GM21381 (cell line): ENCODE data around the gene S100A2.

Experiments used
- ATAC-seq: cut with Tn5 transposase; IDR thresholded peaks from one replicate; pipeline ENCODE4 v1.9.1; 2021; ENCODE audit warnings: mild to moderate bottlenecking, moderate library complexity; ENCODE audit not compliant: unreplicated experiment

The S100A2 gene

DNA sequence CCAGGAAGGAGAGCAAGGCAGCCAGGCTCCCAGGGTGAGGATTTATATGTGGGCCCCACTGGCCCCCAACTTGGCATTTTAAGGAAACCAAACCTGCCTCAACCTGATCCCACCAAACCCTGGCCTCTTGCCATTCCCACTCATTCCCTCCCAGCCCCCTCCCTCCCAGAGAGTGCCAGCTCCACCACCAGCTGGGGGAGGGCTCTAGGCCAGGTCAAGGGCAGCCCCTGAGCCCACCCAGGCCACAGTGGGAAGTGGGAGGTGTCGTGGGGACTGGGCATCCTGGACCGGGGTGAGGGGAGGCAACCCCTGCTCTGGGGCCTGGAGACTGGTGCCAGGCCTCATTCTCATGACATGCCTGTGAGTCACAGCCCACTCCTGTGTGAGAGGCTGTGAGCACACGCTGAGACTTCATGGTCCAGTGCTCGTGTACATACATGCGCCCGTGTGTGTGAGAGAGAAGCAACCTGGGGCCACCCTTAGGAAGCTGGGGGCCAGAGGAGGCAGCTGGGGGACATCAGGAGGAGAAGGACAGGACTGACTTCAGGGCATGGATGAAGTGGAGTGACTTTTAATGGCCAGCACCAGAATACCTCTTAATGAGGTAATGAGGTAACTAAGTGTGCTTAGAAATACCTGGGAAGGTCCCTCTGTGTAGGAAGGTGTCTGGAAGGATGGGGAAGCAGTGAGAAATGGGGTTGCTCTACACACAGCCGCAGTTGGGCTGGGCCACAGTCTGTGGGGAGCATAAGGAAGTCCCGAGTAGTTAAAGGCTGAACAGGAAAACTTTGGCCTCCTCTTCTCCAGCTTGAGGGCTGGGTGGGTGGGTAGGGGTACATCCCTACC, at the start of gene S100A2:
Gene S100A2, minus strand, starts transcription at position 316 of the 846 bp plus-strand sequence. CDS start 1,967 bp downstream, outside the sequence.
- no peak for ATAC-seq

DNA sequence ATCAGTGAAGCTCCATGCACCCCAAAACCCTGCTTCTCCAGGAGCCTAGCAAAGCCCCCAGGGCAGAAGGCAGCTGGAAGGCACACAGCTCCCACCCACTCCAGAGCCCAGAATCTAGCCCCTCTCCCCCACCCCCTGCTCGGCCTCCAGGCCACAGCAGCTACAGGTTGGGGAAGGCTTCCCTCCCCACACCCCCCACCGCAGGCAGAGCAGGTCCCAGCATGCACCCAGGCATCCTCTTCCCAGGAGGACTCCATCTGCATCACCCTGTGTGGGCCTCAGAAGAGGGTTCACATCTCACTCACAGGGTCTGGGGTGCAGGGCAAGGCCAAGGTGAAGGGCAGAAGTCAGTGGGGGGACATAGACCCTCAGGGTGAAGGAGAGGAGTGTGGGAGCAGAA, 49.8 kb upstream of the S100A2 start:
- no peak for ATAC-seq

DNA sequence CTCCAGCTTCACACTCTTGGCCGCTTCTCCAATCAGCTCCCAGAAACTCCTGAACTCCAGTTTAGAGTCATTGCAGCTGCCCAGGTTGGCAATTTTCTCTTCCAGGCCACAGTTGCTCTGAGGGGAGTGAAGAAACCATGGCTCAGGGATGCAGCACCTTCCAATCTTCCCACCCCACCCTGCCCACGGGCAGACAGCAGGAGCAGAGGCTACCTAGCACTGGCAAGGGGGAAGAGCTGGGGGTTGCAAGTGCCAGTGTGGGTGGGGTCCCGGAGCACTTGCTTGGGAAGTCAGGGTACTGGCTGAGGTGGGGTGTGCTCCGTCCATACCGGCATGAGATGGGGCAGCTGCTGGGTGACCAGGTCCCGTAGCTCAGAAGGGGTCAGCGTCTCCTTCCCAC, 49.3 kb upstream of the S100A2 start:
- no peak for ATAC-seq

DNA sequence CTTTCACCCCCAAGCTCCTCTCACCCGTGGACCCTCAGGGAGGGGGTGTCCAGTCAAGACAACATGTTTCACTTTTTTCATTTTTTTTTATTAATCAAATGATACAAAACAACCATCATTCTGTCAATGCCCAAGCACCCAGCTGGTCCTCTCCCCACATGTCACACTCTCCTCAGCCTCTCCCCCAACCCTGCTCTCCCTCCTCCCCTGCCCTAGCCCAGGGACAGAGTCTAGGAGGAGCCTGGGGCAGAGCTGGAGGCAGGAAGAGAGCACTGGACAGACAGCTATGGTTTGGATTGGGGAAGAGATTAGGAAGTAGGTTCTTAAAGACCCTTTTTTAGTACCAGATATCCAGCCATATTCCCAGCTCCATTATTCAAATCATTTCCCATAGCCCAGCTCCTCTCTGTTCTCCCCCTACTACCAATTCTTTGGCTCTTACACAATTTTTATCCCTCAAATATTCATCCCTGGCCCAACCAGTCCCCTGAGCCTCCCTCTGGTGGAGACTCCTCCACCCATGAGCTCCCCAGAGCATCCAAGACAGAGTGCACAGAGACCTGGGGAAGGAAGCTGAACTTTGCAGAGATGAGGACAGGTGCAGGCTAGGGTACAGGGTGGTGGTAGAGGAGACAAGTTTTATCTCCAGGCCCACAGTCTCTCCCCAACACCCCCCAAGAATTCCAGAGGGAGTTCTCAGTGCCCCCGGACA, 48.7 kb upstream of the S100A2 start:
- no peak for ATAC-seq

DNA sequence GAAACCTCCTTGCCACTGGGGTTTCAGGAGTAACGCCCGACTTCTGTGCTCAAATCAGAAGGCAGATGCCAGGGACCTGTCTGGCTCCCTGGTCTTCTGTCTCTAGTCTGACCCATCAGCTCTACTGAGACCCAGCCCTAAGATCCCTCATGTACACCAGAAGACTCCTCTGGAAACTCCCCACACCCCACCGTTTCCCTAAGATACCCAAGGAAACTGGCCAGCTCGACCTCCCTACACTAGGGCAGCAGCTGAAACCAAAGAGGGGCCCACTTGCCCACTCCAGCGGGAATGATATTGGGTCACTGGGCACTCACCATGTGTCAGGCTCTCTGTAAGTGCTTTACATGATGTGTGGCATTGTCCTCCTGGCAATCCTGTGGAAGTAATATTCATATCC, 47.8 kb upstream of the S100A2 start:
- no peak for ATAC-seq

DNA sequence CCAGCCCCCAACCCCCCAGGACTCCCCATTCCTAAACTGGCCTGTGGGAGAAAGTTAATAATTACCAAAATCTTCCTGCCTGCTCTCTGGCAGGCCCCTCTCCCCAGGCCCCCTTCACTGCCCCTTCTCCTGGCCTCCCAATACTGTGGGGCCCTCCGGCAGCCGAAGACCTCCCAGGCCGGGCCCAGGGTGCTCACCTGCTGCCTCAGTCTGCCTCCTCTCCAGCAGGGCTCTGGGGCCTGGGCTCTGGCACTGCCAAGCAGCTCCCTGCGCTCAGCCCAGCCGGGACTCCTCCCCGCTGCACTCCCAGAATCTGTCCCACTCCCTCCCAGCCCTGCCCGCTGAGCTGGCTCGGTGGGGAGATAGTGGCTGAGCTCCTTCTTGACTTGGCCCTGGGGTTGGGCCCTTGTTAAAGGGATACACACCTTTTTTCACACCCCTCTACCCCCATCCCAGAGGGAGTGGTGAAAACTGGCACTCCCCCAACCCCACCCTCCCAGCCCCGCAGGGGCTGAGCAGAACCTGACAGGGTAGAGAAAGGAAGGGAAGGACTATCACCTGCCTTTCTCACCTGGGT, 47.2 kb upstream of the S100A2 start, which contains the start of gene S100A16:
Gene S100A16, minus strand, starts transcription at position 383 of the 577 bp plus-strand sequence. CDS start 4,986 bp downstream, outside the sequence.
- no peak for ATAC-seq

DNA sequence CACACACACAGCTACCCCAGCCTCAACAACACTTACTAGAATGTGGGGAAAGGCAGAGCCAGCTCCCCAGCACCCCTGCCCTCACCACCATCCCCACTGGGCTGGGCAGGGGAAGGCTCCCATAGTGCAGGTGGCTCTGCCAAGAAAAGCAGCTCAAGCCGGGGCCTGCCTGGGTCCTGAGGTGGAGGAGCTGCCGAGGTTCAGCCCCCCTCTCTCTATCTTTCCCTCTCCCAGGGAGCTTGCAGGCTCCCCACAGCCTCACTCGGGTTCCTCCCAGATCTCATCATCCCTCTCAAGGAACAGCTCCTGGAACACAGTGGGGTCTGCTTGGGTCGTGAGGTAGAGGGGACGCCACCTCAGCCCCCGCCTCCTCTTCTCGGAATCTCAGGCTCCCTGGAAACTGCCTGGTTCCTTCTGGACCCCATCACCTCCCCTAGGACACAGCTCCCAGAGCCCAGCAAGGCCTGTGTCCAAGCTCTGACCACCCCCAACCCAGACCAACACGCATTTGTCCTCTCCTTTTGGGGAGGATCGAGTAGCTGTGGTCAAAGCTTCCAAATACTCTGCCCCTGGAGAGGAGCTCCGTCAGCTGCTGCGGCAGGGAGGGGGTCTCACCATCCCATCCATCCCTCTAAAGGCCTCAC, 46.6 kb upstream of the S100A2 start:
- ATAC-seq: no peak

DNA sequence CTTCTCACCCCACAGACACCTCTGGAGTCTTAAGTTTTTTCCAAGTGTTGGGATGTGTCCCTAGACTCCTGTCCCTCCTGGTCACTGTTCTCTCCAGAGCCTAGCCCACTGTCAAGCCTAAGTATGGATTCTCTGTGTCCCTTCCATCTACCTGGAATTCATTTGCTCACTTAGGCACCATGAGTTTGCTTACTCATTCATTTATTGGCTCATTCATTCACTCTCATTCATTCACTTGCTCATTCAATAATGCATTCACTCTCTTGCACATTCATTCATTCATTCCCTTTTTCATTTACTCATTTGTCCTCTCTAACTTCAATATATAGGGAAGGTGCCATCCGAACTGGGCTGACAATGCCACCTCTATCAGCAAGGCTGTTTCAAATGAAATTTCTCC, 45.7 kb upstream of the S100A2 start:
- no peak for ATAC-seq

DNA sequence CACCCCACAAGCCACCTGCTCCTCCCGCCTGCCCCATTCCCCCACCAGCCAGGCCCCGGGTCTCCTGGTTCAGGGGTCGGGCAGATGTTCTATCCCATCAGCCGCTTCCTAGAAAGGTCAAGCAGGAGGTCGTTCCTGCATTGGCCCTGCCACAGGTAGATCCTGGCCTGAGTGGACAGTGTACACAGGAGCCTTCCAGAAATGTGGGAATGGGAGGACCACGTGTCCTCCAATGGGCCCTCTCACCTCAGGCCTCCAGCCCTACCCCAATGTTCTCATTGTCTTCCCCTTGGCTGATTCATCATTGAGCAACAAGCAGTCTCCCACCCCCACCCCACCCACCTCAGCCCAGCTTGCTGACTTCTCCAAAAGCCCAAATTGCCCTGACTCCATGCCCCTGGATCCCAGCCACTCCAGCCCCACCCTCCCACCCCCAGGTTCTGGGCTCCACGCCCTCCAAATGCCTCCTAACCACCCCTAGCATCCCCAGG, 45.2 kb upstream of the S100A2 start:
- no peak for ATAC-seq

DNA sequence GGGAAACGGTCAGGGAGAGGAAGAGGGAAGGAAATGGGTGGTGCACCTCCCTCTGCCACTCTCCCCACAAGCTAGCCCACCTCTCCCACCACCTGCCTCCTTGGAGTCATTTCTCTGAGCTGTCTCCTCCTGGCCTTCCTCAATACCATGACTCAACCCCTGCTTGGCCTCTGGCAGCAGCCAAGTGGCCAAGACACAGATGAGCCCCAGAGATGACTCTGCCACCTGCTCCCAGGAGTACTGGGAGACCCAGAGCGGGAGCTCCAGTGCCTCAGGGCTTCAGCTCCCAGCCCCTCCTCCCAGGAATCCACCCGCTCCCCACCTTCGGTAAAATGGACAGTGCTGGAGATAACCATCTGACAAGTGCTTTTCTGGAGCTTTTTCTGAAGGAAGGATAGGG, 44.7 kb upstream of the S100A2 start:
- ATAC-seq: no peak

DNA sequence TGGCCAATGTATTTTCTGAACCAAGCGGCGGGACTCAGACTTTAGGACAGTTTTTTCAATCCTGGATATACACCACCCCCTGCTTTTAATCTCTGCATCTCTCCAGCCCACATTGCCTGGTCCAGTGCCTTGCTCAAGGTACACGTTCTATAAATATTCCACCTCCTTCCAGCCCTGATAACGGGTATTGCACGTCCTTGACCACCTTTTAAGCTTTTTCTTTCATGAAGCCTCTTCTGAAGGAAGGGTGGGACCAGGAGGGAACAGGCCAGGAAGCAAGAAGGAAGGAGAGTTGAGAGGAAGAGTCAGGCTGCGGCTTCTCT, 43.9 kb upstream of the S100A2 start:
- no peak for ATAC-seq

DNA sequence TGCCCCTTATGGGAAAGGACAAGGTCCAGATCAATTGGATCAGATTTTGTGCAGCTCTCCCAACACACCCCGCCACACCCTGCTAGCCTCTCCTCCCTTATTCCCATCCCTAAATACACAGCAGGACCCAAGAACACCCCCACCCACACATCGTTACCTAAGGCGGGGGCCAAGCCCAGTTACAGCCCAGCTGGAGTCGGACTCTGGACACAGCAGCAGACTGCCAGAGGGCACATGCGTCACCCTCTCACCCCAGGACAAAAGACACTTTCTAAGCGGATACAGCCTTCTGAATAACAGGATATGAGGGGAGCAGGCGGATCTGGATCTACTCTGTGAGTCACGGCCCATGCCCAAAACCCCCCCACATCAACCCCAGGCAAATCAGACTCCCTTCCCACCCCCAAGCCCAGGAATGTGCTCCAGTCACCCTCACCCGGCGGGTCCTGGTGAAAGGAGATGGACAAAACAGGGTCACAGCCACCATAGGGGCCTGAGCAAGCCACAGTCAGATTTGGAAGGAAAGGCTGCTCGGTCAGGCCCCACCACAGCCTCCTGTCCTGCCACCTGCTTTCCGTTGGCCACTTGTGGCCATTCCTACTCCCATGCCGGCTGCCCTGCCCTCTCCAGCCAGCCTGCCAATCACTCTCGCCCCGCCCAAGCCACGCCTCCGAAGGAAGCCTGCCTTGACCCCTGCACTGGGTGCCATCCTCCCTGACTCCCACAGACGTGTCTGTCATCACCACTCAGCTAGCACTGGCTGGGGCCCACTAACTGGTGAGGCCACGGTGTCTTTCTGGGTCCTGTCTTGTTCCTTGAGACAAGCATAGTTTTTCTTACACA, 43.3 kb upstream of the S100A2 start:
- ATAC-seq: no peak

DNA sequence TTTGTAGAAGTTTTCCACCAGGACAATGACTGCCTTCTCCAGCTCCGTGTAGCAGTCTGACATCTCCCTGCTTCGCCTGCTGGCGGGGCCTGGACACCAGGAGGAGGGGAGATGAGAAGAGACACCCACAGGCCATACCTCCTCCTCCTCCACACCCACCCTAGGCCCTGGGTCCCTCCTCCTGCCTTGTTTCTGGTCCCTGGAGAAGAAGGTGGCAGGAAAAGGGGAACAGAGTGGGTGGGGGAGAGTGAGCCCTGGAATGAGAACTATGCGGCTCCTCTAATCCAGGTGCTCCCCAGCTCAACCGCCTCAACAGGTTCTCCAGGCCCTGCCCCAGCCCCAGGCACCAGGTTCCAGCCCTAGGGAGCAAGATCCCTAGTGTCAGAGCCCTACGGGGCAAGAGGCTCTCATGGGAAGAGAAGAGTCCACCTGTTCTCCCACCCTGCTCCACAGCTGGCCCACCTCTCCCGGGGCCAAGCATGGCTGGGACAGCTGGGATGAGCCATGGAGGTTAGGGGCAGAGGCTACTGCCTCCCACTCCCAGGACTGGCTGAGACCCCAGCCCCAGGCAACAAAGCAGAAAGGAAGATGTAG, 42.5 kb upstream of the S100A2 start:
- no peak for ATAC-seq

DNA sequence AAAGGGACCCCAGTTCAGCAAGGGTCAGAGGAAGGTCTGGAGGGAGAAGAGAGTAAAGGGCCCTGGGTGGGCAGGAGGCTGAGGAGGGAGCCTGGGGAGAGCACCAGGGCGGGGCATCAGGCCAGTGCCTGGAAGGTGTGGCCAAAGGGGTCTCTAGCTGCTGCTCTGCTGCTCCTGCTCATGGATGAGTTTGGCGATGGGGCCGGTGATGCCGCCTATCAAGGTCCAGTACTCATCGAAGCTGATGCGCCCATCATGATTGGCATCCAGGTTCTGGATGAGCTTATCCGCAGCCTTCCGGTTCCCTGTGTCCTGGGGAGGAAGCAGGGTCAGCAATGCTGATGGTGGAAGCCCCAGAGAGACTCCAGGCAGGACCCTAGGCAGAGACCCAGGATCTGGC, 41.7 kb upstream of the S100A2 start:
- no peak for ATAC-seq

DNA sequence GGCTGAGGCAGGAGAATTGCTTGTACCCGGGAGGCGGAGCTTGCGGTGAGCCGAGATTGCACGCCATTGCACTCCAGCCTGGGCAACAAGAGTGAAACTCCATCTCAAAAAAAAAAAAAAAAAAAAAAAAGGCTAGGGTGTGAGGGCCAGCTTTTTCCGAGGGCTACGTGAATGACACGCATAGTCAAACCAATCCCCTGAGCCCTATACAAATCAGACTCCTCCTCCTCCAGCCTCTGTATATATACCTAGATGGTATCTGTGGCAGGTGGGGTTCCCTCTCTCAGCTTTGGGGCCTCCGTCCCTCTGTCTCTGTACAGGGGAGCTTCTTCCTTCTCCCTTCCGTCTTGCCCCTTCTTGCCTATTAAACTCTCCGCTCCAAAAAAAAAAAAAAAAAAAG, 40.5 kb upstream of the S100A2 start:
- no peak for ATAC-seq

DNA sequence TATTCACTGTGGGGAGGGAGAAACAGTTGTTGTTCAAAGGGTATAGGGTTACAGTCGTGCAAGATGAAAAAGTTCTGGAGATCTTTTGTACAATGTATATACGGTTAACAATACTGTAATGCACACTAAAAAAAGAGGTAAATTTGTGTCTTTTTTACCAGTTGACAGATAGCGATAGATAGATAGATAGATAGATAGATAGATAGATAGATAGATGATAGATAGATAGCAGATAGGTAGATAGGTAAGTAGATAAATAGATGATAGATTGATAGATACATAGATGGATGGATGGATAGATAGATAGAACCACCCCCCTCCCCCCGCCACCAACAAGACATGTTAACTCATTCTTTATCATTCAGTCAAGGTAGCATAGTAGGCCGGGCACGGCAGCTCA, 37.1 kb upstream of the S100A2 start:
- ATAC-seq: no peak

DNA sequence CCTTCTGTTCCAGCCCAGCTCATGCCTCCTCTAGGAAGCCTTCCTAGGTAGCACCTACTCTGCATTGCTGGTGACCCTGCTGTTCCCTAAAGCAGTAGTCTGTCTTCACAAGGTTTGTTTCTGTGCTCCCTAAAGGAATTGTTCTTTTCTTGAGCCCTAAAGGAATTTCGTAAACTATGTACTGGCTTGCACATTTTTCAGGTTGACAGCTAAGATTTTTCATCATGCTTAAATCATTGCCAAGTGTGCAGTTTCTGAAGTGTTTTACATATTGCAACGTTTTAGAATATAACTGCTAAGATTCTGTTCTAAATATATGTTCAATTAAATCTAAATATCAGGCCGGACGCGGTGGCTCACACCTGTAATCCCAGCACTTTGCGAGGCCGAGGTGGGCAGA, 34.2 kb upstream of the S100A2 start:
- no peak for ATAC-seq

DNA sequence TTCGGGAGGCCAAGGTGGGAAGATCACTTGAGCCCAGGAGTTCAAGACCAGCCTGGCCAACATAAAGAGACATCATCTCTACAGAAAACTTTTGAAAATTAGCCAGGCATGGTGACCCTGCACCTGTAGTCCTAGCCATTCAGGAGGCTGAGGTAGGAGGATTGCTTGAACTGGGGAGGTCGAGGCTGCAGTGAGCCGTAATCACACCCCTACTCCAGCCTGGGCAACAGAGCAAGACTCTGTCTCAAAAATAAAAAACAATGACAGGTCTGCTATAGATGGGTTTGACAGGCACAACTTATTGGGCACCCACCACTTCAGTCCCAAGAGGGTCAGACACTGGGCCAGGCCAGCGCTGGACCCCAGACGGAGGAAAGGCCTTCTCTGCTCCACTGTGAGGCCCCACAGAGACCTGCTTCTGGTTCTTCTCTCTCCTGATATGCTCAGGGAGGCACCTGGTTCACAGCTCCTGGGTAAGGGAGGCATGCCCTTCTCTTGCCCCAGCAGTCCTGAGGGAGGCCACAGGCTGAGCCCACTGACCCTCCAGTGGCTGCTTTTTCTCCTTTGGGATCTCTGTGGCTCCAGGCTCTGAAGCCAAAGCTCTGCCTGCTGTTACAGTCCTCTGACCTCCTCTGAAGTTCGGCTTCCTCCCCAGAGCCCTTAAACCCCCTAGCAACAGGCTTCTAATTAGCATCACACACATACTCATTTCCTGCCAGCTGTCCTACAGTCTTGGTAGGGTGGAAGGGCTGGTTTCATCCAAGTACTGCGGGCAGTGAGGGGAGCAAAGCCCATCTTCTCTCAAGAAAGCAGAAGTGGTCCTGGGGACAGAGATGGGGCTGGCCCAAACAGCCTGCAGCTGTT, 32.9 kb upstream of the S100A2 start:
- ATAC-seq: peak; percentile 96

DNA sequence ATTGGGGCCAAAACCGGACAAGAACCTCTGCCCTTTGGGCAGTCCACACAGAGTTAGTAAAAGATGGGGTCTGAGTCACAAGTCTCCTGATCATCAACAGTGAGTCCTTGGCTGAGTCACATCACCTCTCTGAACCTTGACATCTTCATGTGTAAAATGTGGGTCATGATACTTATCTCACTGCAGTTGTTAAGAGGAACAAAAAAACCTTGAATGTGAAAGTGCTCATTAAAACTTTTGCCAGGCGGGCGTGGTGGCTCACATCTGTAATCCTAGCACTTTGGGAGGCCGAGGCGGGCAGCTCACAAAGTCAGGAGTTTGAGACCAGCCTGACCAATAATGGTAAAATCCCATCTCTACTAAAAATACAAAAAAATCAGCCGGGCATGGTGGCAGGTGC, 31.6 kb upstream of the S100A2 start:
- no peak for ATAC-seq
